Body of pancreas (tissue), 4 donors: ENCODE measurements around the gene CCDC60.

Experiments used
- CTCF ChIP-seq, 7 experiments: fragments of 450-650 bp in 4 of 7; fragments of 200-600 bp in 3 of 7; sonication (generic) in 3 of 7; IDR thresholded peaks; one replicate each; pipeline ENCODE4 v1.5.1; 2016 to 2019; ENCODE audit warnings: antibody characterized with exemption in 7 of 7
- POLR2A ChIP-seq, 3 donors: fragments of 450-650 bp; IDR thresholded peaks; one replicate each; pipeline ENCODE4 v1.6.1; 2016; ENCODE audit warnings: antibody characterized with exemption in 3 of 3, mild to moderate bottlenecking in 2 of 3

DNA sequence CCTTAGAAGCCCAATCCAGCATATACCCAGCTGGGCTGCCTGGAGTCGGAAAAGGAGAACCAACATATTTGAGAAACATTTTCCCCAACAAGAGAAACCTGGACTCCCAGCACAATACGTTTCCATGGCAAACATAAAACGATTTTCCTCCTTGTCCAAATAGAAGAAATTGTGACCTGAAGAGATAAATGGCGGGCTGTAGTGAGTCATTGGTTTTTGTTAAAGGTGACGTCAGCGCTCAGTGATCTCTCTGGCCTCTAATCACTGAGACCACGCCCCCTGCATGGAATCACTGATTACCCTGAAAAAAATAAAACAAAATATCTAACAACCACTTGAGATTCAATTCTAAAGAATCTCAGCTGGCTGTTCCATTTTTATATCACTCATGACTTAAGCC lies 6.0 kb downstream of the CCDC60 start:
- no peak for TF ChIP-seq CTCF (IDR thresholded peaks at IDR 0.05)
- TF ChIP-seq POLR2A (IDR thresholded peaks at IDR 0.05) = no peak
